Measurements from ENCODE around the gene GIMAP8. TPM values are rescaled to one million over a fixed set of nuclear protein-coding genes. Genes with fewer than 3 reads are reported as not detected.

GIMAP8 gene
- polyA plus RNA-seq, 6 donors from 2014 or later = 0.07 to 0.22 (median 0.08) TPM; not detected in 2

DNA sequence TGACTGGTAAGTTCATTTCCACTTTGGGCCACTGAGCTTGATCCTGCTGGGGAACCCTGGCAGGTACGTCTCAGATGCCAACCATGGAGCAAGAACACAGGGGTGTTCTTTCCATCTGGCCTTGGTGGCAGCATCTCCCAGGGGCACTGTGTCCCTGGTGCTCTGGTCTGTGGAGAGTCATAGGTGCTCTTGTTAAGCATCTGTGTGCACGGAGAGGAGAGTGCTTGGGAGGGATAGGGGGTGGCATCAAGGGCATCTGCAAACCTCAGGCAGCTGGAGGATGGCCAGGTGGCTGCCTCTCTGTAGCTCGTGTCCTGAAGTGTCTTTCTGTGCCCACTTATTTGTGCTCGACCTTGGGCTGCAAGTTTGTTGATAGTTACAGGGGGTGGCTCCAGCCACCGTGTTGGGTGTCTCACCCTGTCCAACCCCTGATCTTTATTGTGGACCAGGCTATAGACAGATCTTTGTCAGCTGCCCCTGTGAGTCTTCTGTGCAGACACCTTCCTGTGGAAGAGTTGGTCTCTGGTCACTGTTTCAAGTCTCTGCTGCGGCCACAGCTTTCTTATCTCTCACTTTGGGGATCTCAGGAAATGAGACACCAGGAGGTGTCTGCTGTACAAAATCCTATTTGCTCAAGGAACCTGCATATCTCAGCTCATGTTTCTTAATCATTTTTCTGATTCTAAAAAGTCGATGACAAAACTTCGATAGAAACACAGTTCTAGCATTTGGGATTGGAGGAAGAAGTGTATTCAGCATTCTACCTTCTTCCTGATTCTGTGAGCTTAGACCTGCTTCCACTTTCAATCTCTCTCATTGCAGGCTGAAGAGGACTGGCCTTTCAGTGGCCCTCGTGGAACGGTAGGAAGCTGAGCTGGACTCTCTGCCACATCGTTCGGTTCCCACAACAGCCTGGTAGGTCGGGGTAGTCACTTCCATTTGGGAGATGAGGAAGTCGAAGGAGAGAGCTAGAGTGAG is 17.2 kb upstream of the GIMAP8 start:
- peaks cover 13 to 19% (median 19%) of the 10 kb centered on the region in 3 donors for H3K27me3 Mint-ChIP-seq
- no peaks in the 10 kb centered on the region for H3K36me3 Mint-ChIP-seq
- H3K4me1 Mint-ChIP-seq = peaks cover 41 to 54% (median 49%) of the 10 kb centered on the region in 3 donors
- peaks cover 0 to 2% (median 0%) of the 10 kb centered on the region in 7 donors for H3K9me3 Mint-ChIP-seq
- DNase-seq (no peak), ATAC-seq (ENCODE audit: low read depth in 2 of 2) (no peak)
- H3K27ac Mint-ChIP-seq = peak overlapping the region; percentile 12 to 98 (median 83)
- H3K4me3 Mint-ChIP-seq = peak overlapping the region in 6 of 8 donors; percentile 53 to 86 (median 73)

DNA sequence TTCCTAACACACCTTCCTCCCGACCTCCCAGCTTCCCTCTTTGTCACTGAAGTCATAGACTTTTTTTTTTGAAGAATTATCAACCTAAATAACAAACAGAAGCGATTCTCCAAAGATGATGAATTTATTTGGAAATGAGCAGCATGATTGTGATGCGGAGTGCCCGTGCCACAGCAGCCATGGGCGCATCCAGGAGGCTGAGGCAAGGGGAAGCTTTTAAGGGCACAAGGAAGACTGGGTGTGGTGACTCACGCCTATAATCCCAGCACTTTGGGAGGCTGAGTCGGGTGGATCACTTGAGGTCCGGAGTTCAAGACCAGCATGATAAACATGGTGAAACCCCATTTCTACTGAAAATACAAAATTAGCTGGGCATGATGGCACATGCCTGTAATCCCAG is 16.2 kb upstream of the GIMAP8 start:
- Mint-ChIP-seq H3K27ac (peak overlapping the region; percentile 54 to 100 (median 99)), H3K27me3 (peaks cover 8 to 13% (median 8%) of the 10 kb centered on the region in 3 donors), H3K4me1 (peaks cover 41 to 50% (median 42%) of the 10 kb centered on the region in 3 donors), H3K9me3 (peaks cover 0 to 2% (median 0%) of the 10 kb centered on the region in 7 donors), H3K36me3 (no peaks in the 10 kb centered on the region), H3K4me3 (peak overlapping the region in 6 of 8 donors; percentile 16 to 70 (median 64))
- DNase-seq = no peak
- ATAC-seq (ENCODE audit: low read depth in 2 of 2) = no peak

DNA sequence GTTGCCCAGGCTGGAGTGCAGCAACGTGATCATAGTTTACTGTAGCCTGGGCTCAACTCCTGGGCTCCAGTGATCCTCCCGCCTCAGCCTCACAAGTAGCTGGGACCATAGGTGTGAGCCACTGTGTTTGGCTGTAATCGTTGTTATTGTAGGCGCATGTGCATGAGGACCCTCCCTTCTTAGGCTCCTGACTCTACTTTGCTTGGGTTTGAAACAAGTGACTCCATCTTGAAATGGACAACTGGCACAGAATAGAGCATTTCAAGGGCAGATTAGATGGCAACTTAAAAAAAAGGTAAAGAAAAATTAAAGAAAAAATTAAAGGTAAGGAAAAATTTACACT is 15.4 kb upstream of the GIMAP8 start:
- Mint-ChIP-seq H3K27ac (peak overlapping the region; percentile 95 to 100 (median 100)), H3K27me3 (peaks cover under 1 to 6% (median under 1%) of the 10 kb centered on the region in 3 donors), H3K9me3 (peaks cover 0 to 2% (median 0%) of the 10 kb centered on the region in 7 donors), H3K4me3 (peak overlapping the region in 7 of 8 donors; percentile 55 to 81 (median 73)), H3K36me3 (no peaks in the 10 kb centered on the region), H3K4me1 (peaks cover 45 to 50% (median 46%) of the 10 kb centered on the region in 3 donors)
- DNase-seq = no peak
- no peak for ATAC-seq (ENCODE audit: low read depth in 2 of 2)

DNA sequence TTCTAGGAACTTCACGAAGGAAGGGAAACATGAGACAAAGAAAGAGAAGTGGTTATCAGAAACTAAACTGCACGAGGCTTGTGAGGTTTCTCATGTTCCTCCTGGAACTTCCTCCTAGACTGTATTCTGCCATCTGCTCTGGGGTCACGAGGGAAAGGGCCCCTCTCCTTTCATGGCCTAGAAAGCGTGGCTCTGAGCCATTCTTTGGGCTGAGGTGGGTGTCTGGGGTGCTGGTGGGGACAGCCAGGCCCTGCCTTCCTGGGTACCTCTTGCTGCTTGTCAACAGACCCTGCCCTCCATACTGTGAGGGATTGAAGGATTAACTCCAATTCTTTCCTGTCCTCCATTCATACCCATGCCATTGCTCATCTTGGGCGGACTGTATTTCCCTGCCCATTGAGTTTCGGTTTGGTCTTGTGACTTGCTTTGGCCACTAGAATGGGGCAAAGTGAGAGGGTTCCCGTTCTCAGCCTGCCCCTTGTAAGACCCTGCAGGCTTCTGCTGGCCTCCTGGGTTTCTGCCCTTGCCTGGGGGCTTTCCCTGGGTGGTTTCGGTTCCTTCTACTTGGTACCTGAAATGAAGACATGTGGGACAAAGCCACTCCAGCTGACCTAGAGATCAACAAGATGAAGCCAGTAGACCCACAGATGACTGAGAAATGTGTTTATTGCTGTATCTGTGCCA is 14.9 kb upstream of the GIMAP8 start:
- peak; percentile 91 to 92 for ATAC-seq (ENCODE audit: low read depth in 2 of 2)
- peaks cover 46 to 50% (median 48%) of the 10 kb centered on the region in 3 donors for H3K4me1 Mint-ChIP-seq
- peak; percentile 94 for DNase-seq
- peaks cover 0 to 2% (median 0%) of the 10 kb centered on the region in 7 donors for H3K9me3 Mint-ChIP-seq
- peak overlapping the region; percentile 55 to 84 (median 74) for H3K4me3 Mint-ChIP-seq
- peaks cover 0 to 6% (median 0%) of the 10 kb centered on the region in 3 donors for H3K27me3 Mint-ChIP-seq
- H3K27ac Mint-ChIP-seq = peak overlapping the region; percentile 95 to 100 (median 100)
- no peaks in the 10 kb centered on the region for H3K36me3 Mint-ChIP-seq

DNA sequence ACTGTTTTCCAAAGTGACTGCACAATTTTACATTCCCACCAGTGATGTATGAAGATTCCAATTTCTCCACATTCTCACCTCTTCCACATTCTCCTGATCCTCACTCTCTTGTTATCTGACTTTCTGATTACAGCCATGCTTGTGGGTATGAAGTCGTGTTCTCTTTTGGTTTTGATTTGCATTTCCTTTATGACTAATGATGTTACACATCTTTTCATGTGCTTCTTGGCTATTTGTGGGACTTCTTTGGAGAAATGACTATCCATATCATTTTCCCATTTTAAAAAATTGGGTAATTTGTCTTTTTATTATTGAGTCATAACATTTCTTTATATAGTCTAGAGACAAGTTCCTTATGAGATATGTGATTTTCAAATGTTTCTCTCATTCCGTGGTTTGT is 10.5 kb upstream of the GIMAP8 start:
- peaks cover 20 to 21% (median 21%) of the 10 kb centered on the region in 3 donors for H3K4me1 Mint-ChIP-seq
- peaks cover 2 to 13% (median 8%) of the 10 kb centered on the region in 7 donors for H3K9me3 Mint-ChIP-seq
- ATAC-seq (ENCODE audit: low read depth in 2 of 2) (no peak), DNase-seq (no peak)
- H3K4me3 Mint-ChIP-seq = no peak overlapping the region
- H3K27ac Mint-ChIP-seq = peak overlapping the region in 1 of 6 donors; percentile 37
- peaks cover 0 to 15% (median 0%) of the 10 kb centered on the region in 3 donors for H3K27me3 Mint-ChIP-seq
- peaks cover 0 to 15% of the 10 kb centered on the region in 2 donors for H3K36me3 Mint-ChIP-seq

DNA sequence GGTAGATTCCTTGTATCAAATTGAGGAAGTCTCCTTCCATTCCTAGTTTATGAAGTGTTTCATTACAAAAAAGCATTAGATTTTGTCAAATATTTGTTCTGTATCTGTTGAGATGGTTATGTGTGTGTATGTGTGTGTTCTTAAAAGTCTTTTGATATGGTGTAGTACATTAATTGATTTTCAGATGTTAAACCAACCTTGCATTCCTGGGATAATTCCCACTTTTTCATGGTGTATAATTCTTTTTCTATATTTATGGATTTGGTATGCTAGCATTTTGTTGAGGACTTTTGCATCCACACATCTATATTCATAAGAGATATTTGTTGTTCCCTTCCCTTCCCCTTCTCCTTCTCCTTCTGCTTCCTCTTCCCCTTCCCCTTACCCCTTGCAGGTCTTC is 8.9 kb upstream of the GIMAP8 start:
- Mint-ChIP-seq H3K9me3 (peaks cover 2 to 13% (median 8%) of the 10 kb centered on the region in 7 donors), H3K36me3 (peaks cover 0 to 15% of the 10 kb centered on the region in 2 donors), H3K4me3 (no peak overlapping the region), H3K4me1 (peaks cover 5 to 8% (median 6%) of the 10 kb centered on the region in 3 donors), H3K27me3 (peaks cover 0 to 15% (median 0%) of the 10 kb centered on the region in 3 donors), H3K27ac (no peak overlapping the region)
- no peak for ATAC-seq (ENCODE audit: low read depth in 2 of 2)
- DNase-seq = no peak

DNA sequence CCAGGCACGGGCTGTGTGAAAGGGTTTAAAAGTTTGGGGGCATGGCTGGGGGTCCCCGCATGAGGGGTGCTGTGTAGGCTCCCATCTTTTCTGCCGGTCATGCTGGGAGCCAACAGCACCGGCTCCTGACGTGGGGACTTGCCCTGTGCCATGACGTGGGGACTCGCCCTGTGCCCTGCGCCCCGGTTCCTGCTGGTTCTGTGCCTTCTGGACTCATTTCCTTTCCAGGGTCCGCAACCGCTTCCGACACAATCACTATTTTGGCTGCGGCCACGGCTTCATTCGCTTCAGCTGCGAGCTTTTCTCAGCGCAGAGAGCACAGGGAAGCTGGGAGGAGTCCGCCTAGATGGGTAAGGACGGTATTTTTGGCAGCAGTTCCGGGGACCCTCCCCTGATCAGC is 7.6 kb upstream of the GIMAP8 start:
- Mint-ChIP-seq H3K27me3 (peaks cover 0 to 15% (median 0%) of the 10 kb centered on the region in 3 donors), H3K36me3 (peaks cover 0 to 15% of the 10 kb centered on the region in 2 donors), H3K4me1 (peaks cover 0 to 8% (median 6%) of the 10 kb centered on the region in 3 donors), H3K4me3 (no peak overlapping the region), H3K9me3 (peaks cover 2 to 13% (median 8%) of the 10 kb centered on the region in 7 donors), H3K27ac (peak overlapping the region in 1 of 6 donors; percentile 34)
- DNase-seq = no peak
- no peak for ATAC-seq (ENCODE audit: low read depth in 2 of 2)

DNA sequence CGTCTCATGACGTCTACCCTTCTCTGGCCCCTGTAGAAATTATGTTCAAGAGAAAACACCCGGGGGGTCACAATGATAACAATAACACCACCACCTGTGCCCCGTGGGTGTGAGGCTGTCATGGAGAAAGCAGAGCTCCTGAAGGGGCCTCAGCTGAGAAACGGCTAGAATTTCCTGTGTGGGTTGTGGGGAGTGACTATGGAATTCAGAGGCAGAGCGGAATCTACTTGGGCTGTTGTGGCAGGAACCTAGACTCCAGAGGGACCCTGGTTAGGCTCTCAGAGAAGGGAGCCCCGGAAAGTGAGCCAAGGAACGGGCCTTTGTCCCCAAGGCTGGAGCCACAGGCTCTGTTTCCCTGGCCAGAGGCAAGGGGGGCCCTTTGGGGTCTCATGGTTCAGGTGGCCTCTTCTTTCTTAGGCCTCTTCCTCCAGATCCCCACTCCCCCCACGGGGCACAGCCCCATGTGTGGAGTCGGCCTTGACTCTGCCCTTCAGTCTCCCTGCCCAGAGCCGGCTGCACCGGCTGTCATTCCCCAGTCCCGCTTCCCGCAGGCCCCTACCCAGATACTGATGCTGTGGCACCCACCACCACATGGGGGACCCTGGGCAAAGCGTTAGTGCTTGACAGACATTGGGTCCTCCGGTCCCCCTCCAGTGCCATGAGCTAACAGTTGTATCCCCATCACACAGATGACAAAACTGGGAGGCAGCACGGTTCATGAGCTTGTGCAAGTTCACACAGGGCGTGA is 6.5 kb upstream of the GIMAP8 start:
- Mint-ChIP-seq H3K4me1 (peaks cover 10 to 17% (median 13%) of the 10 kb centered on the region in 3 donors), H3K4me3 (peak overlapping the region in 1 of 8 donors; percentile 56), H3K9me3 (peaks cover 2 to 13% (median 8%) of the 10 kb centered on the region in 7 donors), H3K27ac (peak overlapping the region in 1 of 6 donors; percentile 34), H3K27me3 (peaks cover 5 to 22% (median 8%) of the 10 kb centered on the region in 3 donors), H3K36me3 (peaks cover 3 to 20% of the 10 kb centered on the region in 2 donors)
- ATAC-seq (ENCODE audit: low read depth in 2 of 2) (no peak), DNase-seq (no peak)

DNA sequence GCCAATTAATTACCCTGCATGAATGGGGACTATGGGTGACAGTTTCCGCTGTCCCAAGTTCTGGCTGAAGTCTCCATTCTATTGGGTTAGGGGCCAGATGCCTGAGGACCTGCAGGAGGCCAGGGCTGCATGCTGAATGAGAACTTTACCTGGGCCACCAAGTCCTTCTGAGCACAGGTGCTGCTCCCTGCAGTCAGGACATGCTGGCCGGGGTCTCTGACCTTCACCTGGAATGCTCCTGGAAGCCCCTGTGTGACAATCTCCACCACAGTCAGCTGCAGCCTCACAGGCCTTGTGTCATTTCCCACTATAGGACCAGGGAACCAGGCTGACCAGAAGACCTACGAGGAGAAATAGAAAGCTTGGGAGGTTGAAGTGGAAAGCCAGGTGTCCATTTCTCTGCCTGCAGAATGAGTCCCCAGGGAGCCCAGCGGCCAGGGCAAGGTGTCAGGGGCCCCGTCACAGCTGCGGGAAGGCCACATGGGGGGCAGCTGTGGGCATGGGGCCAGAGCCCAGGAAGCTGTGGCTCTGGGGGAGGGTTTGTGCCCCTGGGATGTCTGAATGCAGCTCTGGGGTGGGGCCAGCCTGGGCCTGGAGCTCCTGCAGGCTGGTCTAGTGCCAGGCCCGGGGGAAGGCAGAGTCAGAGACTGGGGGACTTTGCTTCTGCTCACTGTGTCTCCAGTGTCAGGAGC is 5.6 kb upstream of the GIMAP8 start:
- peaks cover 17 to 19% (median 19%) of the 10 kb centered on the region in 3 donors for H3K4me1 Mint-ChIP-seq
- no peak overlapping the region for H3K4me3 Mint-ChIP-seq
- no peak overlapping the region for H3K27ac Mint-ChIP-seq
- peaks cover 2 to 13% (median 8%) of the 10 kb centered on the region in 7 donors for H3K9me3 Mint-ChIP-seq
- peaks cover 5 to 25% (median 8%) of the 10 kb centered on the region in 3 donors for H3K27me3 Mint-ChIP-seq
- H3K36me3 Mint-ChIP-seq = peaks cover 3 to 20% of the 10 kb centered on the region in 2 donors
- ATAC-seq (ENCODE audit: low read depth in 2 of 2) = no peak
- no peak for DNase-seq

DNA sequence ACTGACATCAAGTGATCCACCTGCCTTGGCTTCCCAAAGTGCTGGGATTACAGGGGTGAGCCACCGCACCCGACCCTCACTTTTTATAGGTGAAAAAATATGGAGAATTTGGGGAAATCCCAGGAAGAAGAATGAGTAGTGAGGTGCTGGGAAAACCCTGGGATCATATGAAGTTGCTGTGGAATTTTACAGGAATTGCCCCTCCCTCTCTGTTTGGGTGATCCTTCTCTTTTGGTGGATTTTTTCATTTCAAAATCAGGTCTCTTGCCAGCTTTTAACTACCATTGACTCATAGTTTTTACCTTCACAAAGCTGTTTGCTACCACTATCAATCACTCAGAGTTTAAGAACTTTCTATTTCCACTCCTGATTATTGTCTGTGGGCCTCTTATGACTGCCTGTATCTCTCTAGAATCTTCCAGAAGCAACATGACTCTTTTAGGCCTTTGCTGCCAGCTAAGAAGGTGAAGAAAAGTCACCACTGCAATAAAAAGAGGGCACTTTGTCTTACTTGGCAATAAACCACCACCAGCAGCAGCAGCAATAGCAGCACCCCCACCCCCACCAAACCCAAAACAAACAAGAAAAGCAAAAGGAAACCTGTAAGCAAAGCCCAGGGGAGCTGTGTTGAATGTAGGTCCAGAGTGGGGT is 4.0 kb upstream of the GIMAP8 start:
- peaks cover 1 to 11% (median 6%) of the 10 kb centered on the region in 7 donors for H3K9me3 Mint-ChIP-seq
- no peak overlapping the region for H3K27ac Mint-ChIP-seq
- H3K36me3 Mint-ChIP-seq = peaks cover 3 to 18% of the 10 kb centered on the region in 2 donors
- no peak for DNase-seq
- no peak for ATAC-seq (ENCODE audit: low read depth in 2 of 2)
- peak overlapping the region in 1 of 8 donors; percentile 42 for H3K4me3 Mint-ChIP-seq
- H3K4me1 Mint-ChIP-seq = peaks cover 28 to 35% (median 31%) of the 10 kb centered on the region in 3 donors
- H3K27me3 Mint-ChIP-seq = peaks cover 13 to 26% (median 13%) of the 10 kb centered on the region in 3 donors

DNA sequence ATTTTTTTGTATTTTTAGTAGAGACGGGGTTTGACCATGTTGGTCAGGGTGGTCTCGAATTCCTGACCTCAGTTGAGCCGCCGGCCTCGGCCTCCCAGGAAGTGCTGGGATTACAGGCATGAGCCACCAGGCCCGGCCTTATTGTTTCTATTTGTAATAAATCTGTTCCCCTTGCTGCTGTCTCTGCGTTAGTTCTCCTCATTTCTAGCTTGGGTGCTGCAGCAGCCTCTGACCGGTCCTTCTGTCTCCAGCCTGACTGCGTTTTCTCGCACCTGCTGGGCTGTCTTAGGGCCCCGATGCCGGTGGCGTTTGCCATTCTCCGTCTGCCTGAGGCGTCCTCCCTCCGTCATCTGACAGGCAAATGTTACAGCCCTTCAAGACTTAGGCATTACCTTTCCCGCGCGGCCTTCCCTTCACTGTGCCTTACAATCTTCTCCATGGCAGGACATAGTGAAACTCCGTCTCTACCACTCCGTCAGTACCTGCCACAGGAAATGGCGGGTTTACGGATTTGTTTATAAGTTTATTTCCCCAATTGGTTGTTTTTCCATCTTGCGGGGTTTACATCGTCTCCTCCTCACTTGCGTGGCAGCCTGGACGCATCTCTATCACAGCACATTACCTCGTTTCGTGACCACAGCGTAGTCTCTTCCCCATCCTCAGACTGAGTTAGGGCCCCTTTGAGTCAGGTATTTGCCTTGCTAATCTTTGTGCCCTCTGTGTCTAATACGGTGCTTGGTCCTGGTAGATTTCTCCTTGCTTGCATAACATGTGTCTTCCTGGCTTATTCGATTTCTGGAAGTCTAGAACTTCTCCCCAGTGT is 2.3 kb upstream of the GIMAP8 start:
- Mint-ChIP-seq H3K27ac (peak overlapping the region in 4 of 6 donors; percentile 53 to 73 (median 64)), H3K36me3 (peaks cover 3 to 6% of the 10 kb centered on the region in 2 donors), H3K27me3 (peaks cover 20 to 27% (median 21%) of the 10 kb centered on the region in 3 donors), H3K9me3 (no peaks in the 10 kb centered on the region), H3K4me1 (peaks cover 37 to 44% (median 40%) of the 10 kb centered on the region in 3 donors), H3K4me3 (peak overlapping the region in 1 of 8 donors; percentile 6)
- DNase-seq = no peak
- peak; percentile 5 to 6 for ATAC-seq (ENCODE audit: low read depth in 2 of 2)

Measured in naive B cell (primary cell).